Stomach (tissue), 4 donors: ENCODE data around the gene ELL2.

ENCODE experiments used
- CTCF ChIP-seq, 7 experiments: fragments of 450-650 bp in 4 of 7; fragments of 200-600 bp in 3 of 7; sonication (generic) in 3 of 7; IDR thresholded peaks; one replicate each; pipeline ENCODE4 v1.5.1; 2016 to 2019; ENCODE audit warnings: antibody characterized with exemption in 7 of 7, control low read depth in 2 of 7, mild to moderate bottlenecking in 1 of 7
- POLR2A ChIP-seq, 4 donors: fragments of 450-650 bp; IDR thresholded peaks; one replicate each; pipeline ENCODE4 v1.6.1; 2016; ENCODE audit warnings: antibody characterized with exemption in 4 of 4, control low read depth in 2 of 4, mild to moderate bottlenecking in 1 of 4, moderate library complexity in 1 of 4
- POLR2AphosphoS5 ChIP-seq, 3 donors: sonication (generic); formaldehyde crosslinking; IDR thresholded peaks; one replicate each; pipeline ENCODE4 v1.6.1; 2016; ENCODE audit warnings: antibody characterized with exemption in 3 of 3

GRCh38 chr5:95861864-95862561 lies 99.6 kb downstream of the ELL2 start:
- TF ChIP-seq POLR2AphosphoS5 (IDR thresholded peaks at IDR 0.05) (no peak), POLR2A (IDR thresholded peaks at IDR 0.05) (no peak), CTCF (IDR thresholded peaks at IDR 0.05) (no peak)
